Hepatocyte (in vitro differentiated cells): ENCODE results near the gene NUSAP1. TPM values are rescaled to one million over a fixed set of nuclear protein-coding genes. Genes with fewer than 3 reads are reported as not detected.
"Not testable (repeated sequence)": the region's sequence is repeated elsewhere in the genome, so short reads cannot be mapped to it uniquely, and the experiment has no call there.

Experiments
- DNase-seq: peaks from one replicate; pipeline ENCODE4 v3.0.0-alpha.2; 2016; ENCODE audit warnings: low spot score
- H2AFZ ChIP-seq: fragments of 200-600 bp; sonication (generic); 2 replicates; pipeline ENCODE4 v1.6.0; 2016; ENCODE audit warnings: antibody characterized with exemption, mild to moderate bottlenecking
- H3K27ac ChIP-seq: fragments of 200-600 bp; sonication (generic); 2 replicates; pipeline ENCODE4 v1.5.1; 2016; ENCODE audit warnings: mild to moderate bottlenecking
- H3K27me3 ChIP-seq: fragments of 200-600 bp; sonication (generic); 2 replicates; pipeline ENCODE4 v1.6.1; 2016
- H3K36me3 ChIP-seq: fragments of 200-600 bp; sonication (generic); replicated peaks from 2 replicates; pipeline ENCODE4 v1.5.1; 2016; ENCODE audit warnings: low read depth; ENCODE audit not compliant: insufficient read depth
- H3K4me1 ChIP-seq: fragments of 200-600 bp; sonication (generic); 2 replicates; pipeline ENCODE4 v1.5.1; 2016; ENCODE audit warnings: mild to moderate bottlenecking, moderate library complexity; ENCODE audit not compliant: insufficient read depth
- H3K4me2 ChIP-seq: fragments of 200-600 bp; sonication (generic); 2 replicates; pipeline ENCODE4 v1.6.0; 2016
- H3K4me3 ChIP-seq: fragments of 200-600 bp; sonication (generic); 2 replicates; pipeline ENCODE4 v1.5.1; 2016; ENCODE audit warnings: mild to moderate bottlenecking
- H3K79me2 ChIP-seq: fragments of 200-600 bp; sonication (generic); 2 replicates; pipeline ENCODE4 v1.6.0; 2017; ENCODE audit warnings: mild to moderate bottlenecking
- H3K9me2 ChIP-seq: fragments of 200-600 bp; sonication (generic); replicated peaks from 2 replicates; pipeline ENCODE4 v1.6.0; 2017; ENCODE audit warnings: mild to moderate bottlenecking; ENCODE audit not compliant: insufficient read depth
- H3K9me3 ChIP-seq: fragments of 200-600 bp; sonication (generic); 2 replicates; pipeline ENCODE4 v1.5.1; 2016; ENCODE audit warnings: low read depth, mild to moderate bottlenecking
- H4K20me1 ChIP-seq: fragments of 200-600 bp; sonication (generic); 2 replicates; pipeline ENCODE4 v1.6.0; 2016; ENCODE audit warnings: mild to moderate bottlenecking; ENCODE audit not compliant: insufficient read depth, poor library complexity, severe bottlenecking
- EZH2 ChIP-seq: fragments of 200-600 bp; sonication (generic); IDR thresholded peaks from 2 replicates; pipeline ENCODE4 v1.6.1; 2016; ENCODE audit warnings: antibody characterized with exemption, mild to moderate bottlenecking, borderline replicate concordance
- EZH2phosphoT487 ChIP-seq: fragments of 200-600 bp; sonication (generic); IDR thresholded peaks from one replicate; pipeline ENCODE4 v1.6.1; 2018; ENCODE audit warnings: antibody characterized with exemption, mild to moderate bottlenecking, low read depth, moderate library complexity; ENCODE audit not compliant: unreplicated experiment, severe bottlenecking
- WGBS: methylation state at CpG from one replicate; pipeline ENCODE4 v1.1.6; 2016; ENCODE audit warnings: low lambda C conversion rate; ENCODE audit errors: missing lambda C conversion rate; 5-methylcytosine and 5-hydroxymethylcytosine counted together
- polyA plus RNA-seq: library from polyadenylated mRNA; unstranded; fragments of >200 nt; fragmentation: Nextera tagmentation; extraction: Ambion mirVana; gene quantifications from 2 replicates; pipeline ENCODE4 v1.2.1, GENCODE V29; 2016
- total RNA-seq: library from RNA; depleted of rRNA; stranded (reverse); fragments of >200 nt; gene quantifications from 2 replicates; pipeline ENCODE4 v1.2.3, GENCODE V29; 2014
- TF ChIP-seq, protein P1 (sequence below): fragments of 200-600 bp; sonication (generic); IDR thresholded peaks from 2 replicates; pipeline ENCODE4 v1.5.1; 2016; ENCODE audit warnings: antibody characterized with exemption, mild to moderate bottlenecking; ENCODE audit not compliant: poor library complexity

NUSAP1 gene
- total and polyA plus RNA-seq, 2 experiments from 2014 or later, result 26.6 to 29.2 TPM

- H2AFZ ChIP-seq, result peak overlapping the region; percentile 75
- H3K4me2 ChIP-seq, result peak overlapping the region; percentile 88
- H3K9me3 ChIP-seq, result no peaks in the 10 kb centered on the region
- DNase-seq, result peak; percentile 65
- H3K4me3 ChIP-seq, result peak overlapping the region; percentile 95
- H3K79me2 ChIP-seq, result peaks cover 72% of the 10 kb centered on the region
- H3K27ac ChIP-seq, result peak overlapping the region; percentile 90
- peaks cover 42% of the 10 kb centered on the region for H4K20me1 ChIP-seq
- TF ChIP-seq EZH2, result no peak
- TF ChIP-seq, protein P1, sequence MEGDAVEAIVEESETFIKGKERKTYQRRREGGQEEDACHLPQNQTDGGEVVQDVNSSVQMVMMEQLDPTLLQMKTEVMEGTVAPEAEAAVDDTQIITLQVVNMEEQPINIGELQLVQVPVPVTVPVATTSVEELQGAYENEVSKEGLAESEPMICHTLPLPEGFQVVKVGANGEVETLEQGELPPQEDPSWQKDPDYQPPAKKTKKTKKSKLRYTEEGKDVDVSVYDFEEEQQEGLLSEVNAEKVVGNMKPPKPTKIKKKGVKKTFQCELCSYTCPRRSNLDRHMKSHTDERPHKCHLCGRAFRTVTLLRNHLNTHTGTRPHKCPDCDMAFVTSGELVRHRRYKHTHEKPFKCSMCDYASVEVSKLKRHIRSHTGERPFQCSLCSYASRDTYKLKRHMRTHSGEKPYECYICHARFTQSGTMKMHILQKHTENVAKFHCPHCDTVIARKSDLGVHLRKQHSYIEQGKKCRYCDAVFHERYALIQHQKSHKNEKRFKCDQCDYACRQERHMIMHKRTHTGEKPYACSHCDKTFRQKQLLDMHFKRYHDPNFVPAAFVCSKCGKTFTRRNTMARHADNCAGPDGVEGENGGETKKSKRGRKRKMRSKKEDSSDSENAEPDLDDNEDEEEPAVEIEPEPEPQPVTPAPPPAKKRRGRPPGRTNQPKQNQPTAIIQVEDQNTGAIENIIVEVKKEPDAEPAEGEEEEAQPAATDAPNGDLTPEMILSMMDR, result no peak
- no peak for TF ChIP-seq EZH2phosphoT487
- WGBS, result 2% methylated on average over 31 of the region's 37 CpGs
- H3K4me1 ChIP-seq, result peaks cover 25% of the 10 kb centered on the region
- H3K9me2 ChIP-seq, result no peaks in the 10 kb centered on the region
- H3K27me3 ChIP-seq, result no peaks in the 10 kb centered on the region
- H3K36me3 ChIP-seq, result no peaks in the 10 kb centered on the region
Measured at GRCh38 chr15:41417418-41418195, 84.9 kb downstream of the NUSAP1 start.

DNA sequence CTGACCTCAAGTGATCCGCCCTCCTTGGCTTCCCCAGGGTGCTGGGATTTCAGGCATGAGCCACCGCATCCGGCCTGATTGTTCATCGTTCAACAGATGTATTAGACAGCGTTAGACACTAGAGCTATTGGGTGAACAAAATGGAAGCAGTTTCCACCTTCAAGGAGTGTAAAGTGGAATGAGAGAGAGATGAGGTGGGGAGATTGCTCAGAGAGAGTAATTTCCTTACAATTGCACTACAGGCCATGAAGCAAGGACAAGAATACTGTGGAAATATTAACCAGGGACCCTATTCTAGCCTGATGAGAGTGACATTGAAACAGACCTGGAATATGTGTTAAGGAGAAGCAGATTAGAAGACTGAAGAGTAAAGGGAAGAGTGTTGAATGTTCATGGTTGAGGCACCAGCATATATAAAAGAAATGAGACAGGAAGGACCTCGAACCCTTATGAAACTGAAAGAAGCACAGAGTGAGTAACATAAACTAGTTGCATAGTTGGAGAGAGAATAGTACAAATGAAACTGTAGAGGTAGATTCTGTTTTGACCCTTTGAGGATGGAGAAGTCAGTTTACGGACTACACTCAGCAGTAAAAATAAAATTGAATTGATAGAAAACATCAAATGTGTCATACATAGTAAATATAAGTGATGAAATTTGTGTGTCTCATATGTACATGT lies 91.4 kb downstream of the NUSAP1 start:
- Histone ChIP-seq H2AFZ (no peak overlapping the region), H3K9me2 (no peaks in the 10 kb centered on the region), H3K9me3 (no peaks in the 10 kb centered on the region), H3K79me2 (peaks cover 94% of the 10 kb centered on the region), H3K4me1 (peaks cover 8% of the 10 kb centered on the region), H3K4me2 (no peak overlapping the region), H3K36me3 (no peaks in the 10 kb centered on the region), H4K20me1 (peaks cover 55% of the 10 kb centered on the region), H3K27me3 (no peaks in the 10 kb centered on the region), H3K27ac (no peak overlapping the region), H3K4me3 (no peak overlapping the region)
- 96% methylated on average over 7 of the region's 7 CpGs for WGBS
- TF ChIP-seq EZH2phosphoT487 (no peak), EZH2 (no peak)
- TF ChIP-seq, protein P1, result no peak
- DNase-seq, result no peak

GRCh38 chr15:41424809-41425208 lies 92.1 kb downstream of the NUSAP1 start:
- no peaks in the 10 kb centered on the region for H3K9me2 ChIP-seq
- no peaks in the 10 kb centered on the region for H3K27me3 ChIP-seq
- H3K27ac ChIP-seq, result no peak overlapping the region
- DNase-seq, result no peak
- peaks cover 48% of the 10 kb centered on the region for H4K20me1 ChIP-seq
- no peaks in the 10 kb centered on the region for H3K36me3 ChIP-seq
- H3K9me3 ChIP-seq, result no peaks in the 10 kb centered on the region
- TF ChIP-seq EZH2phosphoT487 (no peak), EZH2 (no peak)
- TF ChIP-seq, protein P1, result no peak
- peaks cover 1% of the 10 kb centered on the region for H3K4me1 ChIP-seq
- no peak overlapping the region for H2AFZ ChIP-seq
- H3K4me3 ChIP-seq, result no peak overlapping the region
- H3K79me2 ChIP-seq, result peaks cover 93% of the 10 kb centered on the region
- 95% methylated on average over 13 of the region's 14 CpGs for WGBS
- no peak overlapping the region for H3K4me2 ChIP-seq

- DNase-seq, H3K4me1 ChIP-seq, H3K9me3 ChIP-seq, H3K36me3 ChIP-seq, H3K27me3 ChIP-seq, H3K4me3 ChIP-seq, H3K27ac ChIP-seq, H3K4me2 ChIP-seq, H2AFZ ChIP-seq, H3K9me2 ChIP-seq: not testable (repeated sequence)
- peaks cover 93% of the 10 kb centered on the region for H3K79me2 ChIP-seq
- 99% methylated on average over 5 of the region's 5 CpGs for WGBS
- H4K20me1 ChIP-seq, result peaks cover 39% of the 10 kb centered on the region
Measured at GRCh38 chr15:41425907-41426306, 93.2 kb downstream of the NUSAP1 start.
